ENCODE measurements around the gene C18orf54.

The C18orf54 gene

DNA sequence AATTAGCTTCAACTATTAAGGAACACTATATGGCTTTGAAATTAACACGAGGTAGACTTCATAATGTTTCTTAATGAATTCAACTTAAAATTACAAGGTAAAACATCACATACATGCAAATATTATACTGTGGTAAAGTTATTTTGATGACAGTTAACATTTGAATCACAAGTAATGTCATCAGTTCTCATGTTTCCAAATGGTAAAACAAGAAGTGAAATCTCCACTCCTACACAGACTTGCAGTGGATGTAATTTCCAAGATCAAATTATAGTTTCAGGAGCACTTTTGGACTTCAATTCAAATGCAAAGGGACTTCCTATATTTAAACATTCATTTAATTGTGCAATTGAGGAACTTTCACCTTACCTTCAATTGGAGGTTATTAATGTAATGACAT lies 39.1 kb downstream of the C18orf54 start:
- DNase-seq (ENCODE audit: extremely low read depth, insufficient read length) = no peak
- H3K27me3 ChIP-seq (replicated peaks; ENCODE audit: control insufficient read depth, insufficient read depth, low read length) = no peaks in the 10 kb centered on the region
- H3K36me3 ChIP-seq (ENCODE audit: control insufficient read depth, insufficient read depth, low read length) = no peaks in the 10 kb centered on the region
- no peak overlapping the region for H3K4me3 ChIP-seq (replicated peaks; ENCODE audit: low read depth, low read length)
- TF ChIP-seq, protein P1, sequence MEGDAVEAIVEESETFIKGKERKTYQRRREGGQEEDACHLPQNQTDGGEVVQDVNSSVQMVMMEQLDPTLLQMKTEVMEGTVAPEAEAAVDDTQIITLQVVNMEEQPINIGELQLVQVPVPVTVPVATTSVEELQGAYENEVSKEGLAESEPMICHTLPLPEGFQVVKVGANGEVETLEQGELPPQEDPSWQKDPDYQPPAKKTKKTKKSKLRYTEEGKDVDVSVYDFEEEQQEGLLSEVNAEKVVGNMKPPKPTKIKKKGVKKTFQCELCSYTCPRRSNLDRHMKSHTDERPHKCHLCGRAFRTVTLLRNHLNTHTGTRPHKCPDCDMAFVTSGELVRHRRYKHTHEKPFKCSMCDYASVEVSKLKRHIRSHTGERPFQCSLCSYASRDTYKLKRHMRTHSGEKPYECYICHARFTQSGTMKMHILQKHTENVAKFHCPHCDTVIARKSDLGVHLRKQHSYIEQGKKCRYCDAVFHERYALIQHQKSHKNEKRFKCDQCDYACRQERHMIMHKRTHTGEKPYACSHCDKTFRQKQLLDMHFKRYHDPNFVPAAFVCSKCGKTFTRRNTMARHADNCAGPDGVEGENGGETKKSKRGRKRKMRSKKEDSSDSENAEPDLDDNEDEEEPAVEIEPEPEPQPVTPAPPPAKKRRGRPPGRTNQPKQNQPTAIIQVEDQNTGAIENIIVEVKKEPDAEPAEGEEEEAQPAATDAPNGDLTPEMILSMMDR (IDR thresholded peaks at IDR 0.05; ENCODE audit: insufficient read depth, low read length, poor library complexity, severe bottlenecking) = no peak

DNA sequence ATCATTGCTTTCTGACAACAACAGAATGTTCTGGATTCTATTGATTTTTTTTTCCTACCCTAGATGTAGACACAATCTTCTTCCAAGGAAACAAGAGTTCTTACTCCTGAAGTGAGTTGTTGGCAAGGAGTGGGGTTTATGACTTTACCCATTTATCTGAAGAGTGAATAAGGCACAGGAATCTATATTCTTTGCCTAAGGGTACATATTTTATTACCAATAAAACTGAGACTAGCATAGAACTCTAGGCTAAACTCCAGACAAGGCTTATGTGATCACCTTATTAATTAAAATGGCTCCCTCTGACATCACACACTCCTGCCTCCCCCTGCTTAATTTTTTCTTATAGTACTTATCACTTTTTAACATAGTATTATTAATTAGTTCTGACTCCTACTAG lies 47.6 kb downstream of the C18orf54 start:
- H3K36me3 ChIP-seq (ENCODE audit: control insufficient read depth, insufficient read depth, low read length) = no peaks in the 10 kb centered on the region

DNA sequence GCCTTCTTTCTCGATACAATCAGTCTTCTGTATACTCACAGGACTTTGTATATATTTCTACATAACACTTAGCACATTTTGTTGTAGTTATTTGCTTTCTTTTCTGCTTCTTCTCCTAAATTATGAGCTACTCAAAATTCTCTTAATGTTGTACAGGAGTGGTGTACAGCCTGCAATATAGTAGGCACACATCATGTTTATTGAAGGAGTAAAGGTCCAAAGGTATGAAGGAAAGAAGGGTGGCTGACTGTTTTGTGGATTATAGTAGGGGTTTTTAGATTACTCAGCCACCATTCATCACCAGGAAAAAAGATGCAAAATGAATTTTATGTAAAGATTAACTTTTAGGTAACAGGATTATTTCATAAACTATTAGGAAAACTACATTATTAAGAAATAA lies 54.1 kb downstream of the C18orf54 start:
- Histone ChIP-seq H3K4me3 (replicated peaks; ENCODE audit: low read depth, low read length) (no peak overlapping the region), H3K27me3 (replicated peaks; ENCODE audit: control insufficient read depth, insufficient read depth, low read length) (no peaks in the 10 kb centered on the region), H3K36me3 (ENCODE audit: control insufficient read depth, insufficient read depth, low read length) (no peaks in the 10 kb centered on the region)
- DNase-seq (ENCODE audit: extremely low read depth, insufficient read length) = no peak
- TF ChIP-seq, protein P1 (IDR thresholded peaks at IDR 0.05; ENCODE audit: insufficient read depth, low read length, poor library complexity, severe bottlenecking) = no peak

More for the DNA sequence above, 47.6 kb downstream of the C18orf54 start:
- Histone ChIP-seq H3K27me3 (replicated peaks; ENCODE audit: control insufficient read depth, insufficient read depth, low read length) (no peaks in the 10 kb centered on the region), H3K4me3 (replicated peaks; ENCODE audit: low read depth, low read length) (no peak overlapping the region)
- no peak for DNase-seq (ENCODE audit: extremely low read depth, insufficient read length)
- TF ChIP-seq, protein P1 (IDR thresholded peaks at IDR 0.05; ENCODE audit: insufficient read depth, low read length, poor library complexity, severe bottlenecking) = no peak

DNA sequence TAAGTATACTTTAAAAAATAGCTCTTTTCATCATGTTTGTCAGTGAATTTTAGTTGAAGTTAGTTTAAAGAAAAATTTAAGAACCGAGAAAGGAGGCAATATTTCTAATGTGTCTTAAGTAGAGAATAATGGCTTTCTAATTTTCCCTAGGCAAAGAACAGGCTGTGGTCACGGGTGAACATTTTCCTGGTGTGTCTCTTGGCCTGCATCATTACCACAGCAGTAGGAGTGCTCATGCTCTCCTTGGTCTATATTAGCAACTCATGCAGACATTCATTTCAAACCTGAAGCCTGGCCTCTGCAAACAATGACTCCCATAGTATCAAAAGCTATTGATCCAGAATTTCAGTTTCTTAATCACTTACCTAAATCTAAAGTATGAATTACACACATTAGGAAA lies 57.4 kb downstream of the C18orf54 start:
- H3K27me3 ChIP-seq (replicated peaks; ENCODE audit: control insufficient read depth, insufficient read depth, low read length) = no peaks in the 10 kb centered on the region
- TF ChIP-seq, protein P1 (IDR thresholded peaks at IDR 0.05; ENCODE audit: insufficient read depth, low read length, poor library complexity, severe bottlenecking) = no peak
- no peak for DNase-seq (ENCODE audit: extremely low read depth, insufficient read length)
- H3K4me3 ChIP-seq (replicated peaks; ENCODE audit: low read depth, low read length) = no peak overlapping the region
- no peaks in the 10 kb centered on the region for H3K36me3 ChIP-seq (ENCODE audit: control insufficient read depth, insufficient read depth, low read length)

DNA sequence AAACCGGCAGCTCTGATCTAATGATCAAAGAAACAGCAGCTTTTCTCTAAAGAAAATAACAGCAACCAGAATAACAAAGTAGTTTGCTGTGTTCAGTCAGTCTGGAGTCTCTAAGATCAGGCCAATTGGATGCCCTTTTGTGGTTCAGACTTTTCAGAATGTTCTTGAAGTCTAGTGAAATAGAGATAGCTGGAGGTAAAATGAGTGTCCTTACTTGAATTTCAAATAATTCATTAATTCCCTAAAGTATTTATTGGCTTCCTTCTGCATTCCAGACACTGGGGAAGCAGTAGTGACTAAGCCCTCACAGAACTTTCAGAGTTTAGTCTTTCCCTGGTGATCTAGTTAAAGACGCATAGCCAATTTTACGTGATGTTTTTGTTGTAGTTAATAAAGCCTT lies 58.7 kb downstream of the C18orf54 start:
- H3K27me3 ChIP-seq (replicated peaks; ENCODE audit: control insufficient read depth, insufficient read depth, low read length) = no peaks in the 10 kb centered on the region
- TF ChIP-seq, protein P1 (IDR thresholded peaks at IDR 0.05; ENCODE audit: insufficient read depth, low read length, poor library complexity, severe bottlenecking) = no peak
- H3K4me3 ChIP-seq (replicated peaks; ENCODE audit: low read depth, low read length) = no peak overlapping the region
- H3K36me3 ChIP-seq (ENCODE audit: control insufficient read depth, insufficient read depth, low read length) = no peaks in the 10 kb centered on the region
- no peak for DNase-seq (ENCODE audit: extremely low read depth, insufficient read length)

DNA sequence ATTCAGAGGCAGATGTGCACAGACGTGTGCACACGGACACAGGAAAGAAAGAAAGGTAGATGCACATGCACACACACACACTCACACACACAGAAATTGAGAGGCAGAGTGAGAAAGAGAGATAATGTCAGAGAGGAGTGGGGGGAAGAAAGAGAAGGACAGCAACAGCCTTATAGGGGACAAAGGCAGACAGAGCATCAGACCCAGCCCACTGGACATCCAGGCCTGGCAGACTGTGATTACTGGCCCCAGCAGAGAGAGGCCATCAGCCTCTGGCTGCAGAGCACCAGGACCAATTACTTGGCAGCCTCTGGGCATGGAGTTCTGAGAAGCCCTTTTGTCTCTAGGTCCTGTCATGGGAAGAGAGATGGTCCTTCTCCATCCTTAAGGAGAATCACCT lies 66.1 kb downstream of the C18orf54 start:
- H3K36me3 ChIP-seq (ENCODE audit: control insufficient read depth, insufficient read depth, low read length) = no peaks in the 10 kb centered on the region
- H3K4me3 ChIP-seq (replicated peaks; ENCODE audit: low read depth, low read length) = no peak overlapping the region
- H3K27me3 ChIP-seq (replicated peaks; ENCODE audit: control insufficient read depth, insufficient read depth, low read length) = no peaks in the 10 kb centered on the region
- TF ChIP-seq, protein P1 (IDR thresholded peaks at IDR 0.05; ENCODE audit: insufficient read depth, low read length, poor library complexity, severe bottlenecking) = no peak
- no peak for DNase-seq (ENCODE audit: extremely low read depth, insufficient read length)

Data from GM06990 (cell line).